ENCODE measurements around the gene UBA52.
"Not testable (repeated sequence)": the region's sequence is repeated elsewhere in the genome, so short reads cannot be mapped to it uniquely, and the experiment has no call there.

Gene UBA52

DNA sequence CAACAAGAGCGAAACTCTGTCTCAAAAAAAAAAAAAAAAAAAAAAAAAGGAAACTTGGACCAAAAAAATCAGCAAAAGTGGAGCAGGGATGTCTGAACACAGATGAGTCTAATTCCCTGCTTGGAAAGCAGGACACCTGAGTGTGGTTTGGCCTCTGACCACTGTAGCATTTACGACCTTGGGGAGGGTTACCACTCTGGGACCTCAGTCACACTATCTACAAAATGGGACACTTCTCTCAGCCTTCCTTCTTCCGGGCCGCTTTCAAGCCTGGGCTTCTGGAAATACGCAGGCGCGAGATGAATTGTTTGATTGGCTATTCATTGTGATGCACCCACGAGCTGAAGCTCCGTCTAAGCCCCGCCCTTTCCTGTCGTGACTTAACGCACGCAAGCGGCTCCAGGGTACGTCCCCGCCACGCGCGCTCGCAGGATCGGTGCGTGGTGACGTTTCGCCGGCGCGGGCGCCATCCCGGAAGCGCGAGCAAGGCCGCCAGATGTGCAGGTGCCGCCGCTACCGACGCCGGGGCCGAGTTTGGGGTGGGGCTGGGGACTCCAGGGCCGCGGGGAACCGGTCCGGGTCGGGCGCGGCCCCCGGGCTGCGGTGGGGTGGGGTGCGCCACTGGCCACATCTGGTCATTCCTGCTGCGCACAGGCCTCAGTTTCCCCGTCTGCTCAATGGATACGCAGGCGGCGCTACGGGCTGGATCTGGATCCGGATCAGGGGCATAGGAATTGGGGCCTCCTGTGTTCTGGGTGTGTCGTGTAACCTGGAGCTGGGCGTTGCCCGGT is 14.1 kb upstream of the UBA52 start, which contains the start of gene KXD1:
Gene KXD1, plus strand, starts transcription at position 460 of the 791 bp plus-strand sequence. CDS start 4,187 bp downstream, outside the sequence.
- peak; percentile 98 for DNase-seq

DNA sequence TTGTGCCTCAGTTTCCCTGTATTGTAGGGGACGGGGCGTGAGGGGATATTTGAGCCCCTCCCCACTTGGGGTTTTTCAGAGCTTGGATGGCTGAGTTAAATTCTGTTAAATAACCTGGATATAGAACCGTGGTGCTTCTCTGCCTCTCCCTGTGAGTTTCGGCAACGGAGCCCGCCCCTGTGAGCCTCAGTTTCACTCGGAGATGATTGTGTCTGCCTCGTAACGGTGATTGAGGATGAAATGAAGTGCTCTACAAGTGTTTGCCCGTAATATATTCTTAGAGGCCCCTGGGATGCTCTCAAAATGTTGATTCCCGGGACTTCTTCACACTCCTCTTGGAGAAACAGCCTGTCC is 13.5 kb upstream of the UBA52 start:
- peak; percentile 37 for DNase-seq

DNA sequence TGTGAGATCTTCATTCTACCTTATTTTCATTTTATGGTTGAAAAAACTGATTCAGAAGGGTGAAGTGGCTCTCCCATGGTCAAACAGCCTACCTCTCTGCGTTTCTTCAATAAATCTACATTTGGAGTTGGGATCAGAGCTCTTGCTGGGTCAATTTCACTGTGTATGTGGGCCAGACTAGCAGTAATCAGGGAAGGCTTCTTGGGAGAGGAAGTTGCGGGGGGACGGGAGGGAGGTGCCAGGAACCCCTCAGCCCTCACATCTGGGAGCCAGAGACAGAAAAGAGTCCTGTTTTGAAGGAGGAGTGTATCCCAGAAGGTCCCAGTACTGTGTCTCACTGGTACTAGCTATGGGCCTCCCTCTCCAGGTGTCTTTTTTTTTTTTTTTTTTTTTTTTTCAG is 13.1 kb upstream of the UBA52 start:
- DNase-seq: no peak

DNA sequence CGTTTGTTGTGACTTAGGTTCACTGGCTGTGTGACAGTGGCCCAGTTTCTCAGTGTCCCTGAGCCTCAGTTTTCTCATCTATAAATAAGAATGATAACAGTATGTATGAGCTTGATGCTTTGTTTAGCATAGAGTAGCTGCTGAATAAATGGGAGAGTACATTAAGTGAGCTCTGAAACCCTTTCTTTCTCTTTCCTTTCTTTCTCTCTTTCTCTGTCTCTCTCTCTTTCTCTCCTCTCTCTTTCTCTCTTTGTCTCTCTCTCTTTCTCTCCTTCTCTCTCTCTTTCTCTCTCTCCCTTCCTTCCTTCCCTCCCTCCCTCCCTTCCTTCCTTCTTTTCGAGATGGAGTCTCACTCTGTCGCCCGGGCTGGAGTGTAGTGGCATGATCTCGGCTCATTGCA is 12.0 kb upstream of the UBA52 start:
- DNase-seq: no peak

DNA sequence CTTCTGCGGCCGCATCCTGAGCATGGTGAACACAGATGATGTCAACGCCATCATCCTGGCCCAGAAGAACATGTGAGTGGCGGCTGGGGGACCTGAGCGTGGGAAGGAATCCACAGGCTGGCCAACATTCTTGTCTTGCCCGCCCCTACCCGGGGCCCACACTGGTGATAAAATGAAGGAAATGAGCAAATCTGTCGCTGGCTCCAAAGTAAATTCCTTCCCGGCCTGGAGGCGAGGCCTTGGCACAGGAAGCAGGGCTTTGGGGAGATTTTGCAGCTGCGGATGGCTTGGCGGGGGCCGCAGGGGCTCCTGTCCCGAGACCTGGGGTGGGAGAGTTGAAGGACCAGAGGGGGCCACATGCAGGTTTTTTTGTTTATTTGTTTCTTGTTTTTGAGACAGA is 9.6 kb upstream of the UBA52 start:
- DNase-seq: no peak

DNA sequence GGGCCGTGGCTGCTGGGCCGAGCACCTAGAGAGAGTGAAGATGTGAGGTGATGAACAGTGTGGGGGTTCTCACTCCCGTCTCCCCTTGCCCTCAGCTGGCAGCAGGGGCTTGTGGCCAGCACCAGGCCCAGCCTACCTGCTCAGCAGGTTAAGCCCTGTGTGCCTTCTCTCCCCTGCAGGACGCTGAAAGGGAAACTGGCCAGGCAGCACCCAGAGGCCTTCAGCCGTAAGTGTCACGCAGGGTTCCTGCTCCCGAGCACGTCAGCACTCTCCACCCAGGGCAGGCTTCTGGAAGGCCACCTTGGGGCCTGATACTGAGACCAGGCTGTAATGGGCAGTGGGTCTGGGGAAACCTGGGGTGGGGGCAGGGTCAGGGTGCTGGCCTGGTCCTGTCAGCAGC is 4.7 kb upstream of the UBA52 start:
- DNase-seq: no peak

DNA sequence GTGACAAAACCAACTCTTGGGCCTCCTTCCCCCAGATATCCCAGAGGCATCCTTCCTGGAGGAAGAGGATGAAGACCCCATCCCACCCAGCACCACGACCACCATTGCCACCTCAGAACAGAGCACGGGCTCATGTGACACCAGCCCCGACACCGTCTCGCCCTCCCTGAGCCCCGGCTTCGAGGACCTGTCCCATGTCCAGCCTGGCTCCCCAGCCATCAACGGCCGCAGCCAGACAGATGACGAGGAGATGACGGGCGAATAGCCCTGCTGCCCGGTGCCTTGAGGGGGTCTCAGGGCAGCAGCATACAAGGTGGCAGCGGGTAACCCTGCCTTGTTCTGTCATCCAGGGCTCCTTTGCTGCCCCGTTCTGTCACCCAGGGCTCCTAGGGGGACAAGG is 3.3 kb upstream of the UBA52 start:
- DNase-seq: no peak

DNA sequence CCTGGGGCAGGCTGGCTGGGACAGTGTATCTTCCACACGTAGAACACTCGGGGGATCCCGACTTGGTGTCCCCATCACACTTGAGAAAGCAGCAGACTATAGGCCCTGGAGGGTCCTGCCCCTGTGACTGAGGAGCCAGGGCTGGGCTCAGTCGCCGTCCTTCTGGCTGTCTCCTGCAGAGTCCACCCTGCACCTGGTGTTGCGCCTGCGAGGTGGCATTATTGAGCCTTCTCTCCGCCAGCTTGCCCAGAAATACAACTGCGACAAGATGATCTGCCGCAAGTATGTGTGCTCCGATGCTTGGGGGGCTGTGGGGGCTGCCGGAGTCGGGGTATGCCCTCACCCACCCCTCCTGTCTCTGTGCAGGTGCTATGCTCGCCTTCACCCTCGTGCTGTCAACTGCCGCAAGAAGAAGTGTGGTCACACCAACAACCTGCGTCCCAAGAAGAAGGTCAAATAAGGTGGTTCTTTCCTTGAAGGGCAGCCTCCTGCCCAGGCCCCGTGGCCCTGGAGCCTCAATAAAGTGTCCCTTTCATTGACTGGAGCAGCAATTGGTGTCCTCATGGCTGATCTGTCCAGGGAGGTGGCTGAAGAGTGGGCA is 3.1 kb downstream of the UBA52 start:
- DNase-seq: no peak

DNA sequence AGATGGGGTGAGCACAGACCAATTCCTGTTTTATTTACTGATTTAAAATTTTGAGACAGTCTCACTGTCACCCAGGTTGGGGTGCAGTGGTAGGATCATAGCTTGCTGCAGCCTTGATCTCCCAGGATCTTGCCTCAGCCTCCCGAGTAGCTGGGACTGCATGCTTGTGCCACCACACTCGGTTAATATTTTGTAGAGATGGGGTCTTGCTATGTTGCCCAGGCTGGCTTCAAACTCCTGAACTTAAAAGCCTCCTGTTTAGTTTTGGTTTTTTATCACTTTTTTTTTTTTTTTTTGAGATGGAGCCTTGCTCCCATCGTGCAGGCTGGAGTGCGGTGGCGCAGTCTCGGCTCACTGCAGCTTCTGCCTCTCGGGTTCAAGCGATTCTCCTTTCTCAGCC is 4.7 kb downstream of the UBA52 start:
- no peak for DNase-seq

DNA sequence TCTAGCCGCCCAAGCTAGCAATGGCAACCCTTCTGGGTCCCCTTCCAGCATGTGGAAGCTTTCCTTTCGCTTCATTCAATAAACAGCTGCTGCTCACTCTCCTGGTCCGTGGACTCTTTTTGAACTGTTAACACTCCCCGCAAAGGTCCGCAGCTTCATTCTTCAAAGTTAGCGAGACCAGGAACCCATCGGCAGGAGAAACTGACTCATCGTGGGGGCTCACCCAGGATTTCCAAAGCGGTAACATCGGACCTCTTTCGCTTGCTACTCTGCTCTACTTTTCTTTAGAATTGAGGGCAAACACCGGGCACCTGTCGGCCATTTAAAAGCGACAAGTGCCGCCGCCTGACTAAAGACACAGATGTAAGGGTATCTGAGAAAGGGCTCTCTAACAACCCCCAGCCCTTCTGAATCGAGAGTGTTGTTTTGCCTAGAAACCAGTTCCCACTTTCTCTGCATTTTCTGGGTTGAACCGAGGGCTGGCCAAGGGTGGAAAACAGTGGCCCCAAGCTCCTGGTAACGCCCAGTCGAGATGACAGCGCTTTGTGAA is 5.8 kb downstream of the UBA52 start:
- no peak for DNase-seq

DNA sequence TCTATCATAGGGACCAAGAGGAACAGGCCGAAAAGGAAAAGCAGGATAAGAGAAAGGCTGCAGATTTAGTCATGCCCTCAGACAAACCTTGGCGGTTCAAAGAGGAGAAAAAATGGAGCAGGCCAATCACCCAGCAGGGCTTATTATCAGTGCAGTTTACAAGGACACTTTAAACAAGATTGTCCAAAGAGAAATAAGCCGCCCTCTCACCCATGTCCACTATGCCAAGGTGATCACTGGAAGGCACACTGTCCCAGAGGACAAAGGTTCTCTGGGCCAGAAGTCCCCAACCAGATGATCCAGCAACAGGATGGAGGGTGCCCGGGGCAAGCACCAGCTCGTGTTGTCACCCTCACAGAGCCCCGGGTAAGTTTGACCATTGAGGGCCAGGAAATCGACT is 8.7 kb downstream of the UBA52 start:
- DNase-seq: no peak

DNA sequence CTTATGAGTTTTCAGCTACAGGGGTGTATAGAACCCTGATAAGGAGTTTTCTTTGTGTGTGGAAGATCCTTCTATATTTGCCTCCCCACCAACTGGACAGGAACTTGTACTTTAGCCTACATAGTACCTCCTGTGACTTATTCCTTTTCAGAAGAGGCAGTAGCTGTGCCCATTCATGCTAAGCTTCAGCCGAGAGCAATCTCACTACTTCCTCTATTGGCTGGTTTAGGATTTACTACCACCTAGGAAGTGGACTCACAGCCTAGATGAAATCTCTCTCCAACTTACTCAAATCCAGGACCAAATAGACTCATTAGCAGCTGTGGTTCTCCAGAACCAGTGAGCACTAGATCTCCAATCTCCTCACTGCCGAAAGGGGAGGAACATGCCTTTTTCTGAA is 14.6 kb downstream of the UBA52 start:
- peak; percentile 76 for DNase-seq

DNA sequence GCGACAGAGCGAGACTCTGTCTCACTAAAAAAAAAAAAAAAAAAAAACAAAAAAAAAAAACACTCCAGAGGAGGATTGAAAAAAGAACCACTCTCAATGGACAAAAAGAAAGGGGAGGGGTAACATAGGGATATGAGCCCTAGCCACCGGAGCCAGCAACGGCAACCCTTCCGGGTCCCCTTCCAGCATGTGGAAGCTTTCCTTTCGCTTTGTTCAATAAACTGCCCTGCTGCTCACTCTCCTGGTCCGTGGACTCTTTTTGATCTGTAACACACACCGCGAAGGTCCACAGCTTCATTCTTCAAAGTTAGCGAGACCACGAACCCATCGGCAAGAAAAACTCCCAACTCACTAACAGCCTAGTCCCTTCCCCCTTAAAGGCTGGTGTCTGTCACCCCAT is 15.9 kb downstream of the UBA52 start:
- DNase-seq: no peak

DNA sequence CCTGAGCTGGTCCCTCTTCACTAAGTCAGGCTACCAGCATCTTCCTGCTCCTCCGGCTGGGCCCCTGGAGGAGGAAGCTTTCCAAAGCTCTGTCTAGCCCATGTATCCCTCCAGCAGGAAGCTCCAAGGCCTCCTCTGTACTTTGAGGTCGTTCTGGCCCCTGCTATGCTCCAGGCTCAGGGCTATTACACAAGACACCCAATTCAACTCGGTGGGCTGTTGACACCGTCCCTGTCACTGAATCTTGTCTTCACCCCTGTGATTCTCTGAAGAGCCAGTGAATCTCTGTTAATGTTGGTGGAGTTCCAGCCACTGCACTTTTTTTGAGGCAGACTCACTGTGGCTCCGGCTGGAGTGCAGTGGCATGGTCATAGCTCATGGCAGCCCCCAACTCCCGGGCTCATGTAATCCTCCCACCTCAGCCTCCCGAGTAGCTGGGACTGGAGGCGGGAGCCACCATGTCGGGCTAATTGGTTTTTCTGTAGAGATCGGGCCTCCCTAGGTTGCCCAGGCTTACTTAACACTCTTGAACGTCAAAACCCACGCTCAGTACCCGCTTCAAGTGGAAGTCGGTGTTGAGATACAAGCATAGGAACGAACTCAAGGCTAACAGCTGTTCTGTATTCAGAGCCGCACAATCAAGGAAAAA is 16.4 kb downstream of the UBA52 start:
- DNase-seq: no peak

DNA sequence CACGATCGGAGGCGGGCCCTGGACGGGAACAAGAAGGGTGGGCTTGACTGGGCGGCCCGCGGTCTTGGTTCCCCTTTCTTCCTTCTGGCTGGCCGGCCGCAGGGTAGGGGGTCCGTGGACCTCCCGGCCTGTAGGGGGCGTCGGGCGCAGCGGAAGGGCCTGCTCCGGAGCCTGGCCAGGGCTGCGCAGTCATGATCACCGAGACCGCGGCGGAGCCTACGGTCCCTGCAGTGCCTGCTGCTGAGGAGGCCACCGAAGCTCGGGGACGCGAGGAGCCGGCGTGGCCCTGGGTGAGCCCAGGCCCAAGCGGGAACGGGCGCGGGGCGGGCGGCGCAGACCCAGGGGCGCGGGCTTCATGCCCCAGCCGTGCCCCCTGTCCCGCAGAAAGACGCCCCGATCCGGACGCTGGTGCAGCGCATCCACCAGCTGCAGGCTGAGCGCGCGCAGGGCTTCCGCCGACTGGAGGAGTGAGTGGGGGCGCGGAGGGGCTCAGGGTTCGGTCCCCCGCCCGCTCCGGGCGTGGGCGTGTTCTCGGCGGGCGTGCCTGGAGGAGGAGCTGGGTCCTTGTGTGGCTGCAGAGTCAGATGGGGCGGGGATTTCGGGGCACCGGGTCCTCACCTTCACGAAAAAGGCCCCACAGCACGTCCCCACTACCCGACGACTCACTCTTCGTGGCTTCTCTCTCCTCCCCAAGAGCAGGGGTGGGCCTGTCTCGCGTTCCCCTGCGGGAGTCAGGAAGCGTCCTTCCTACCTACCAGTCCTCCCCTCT is 17.1 kb downstream of the UBA52 start, which contains the start of gene REX1BD:
Gene REX1BD, plus strand, starts transcription at position 188 of the 769 bp plus-strand sequence. Its CDS starts 4 bp downstream, at position 192.
- DNase-seq: peak; percentile 95

DNA sequence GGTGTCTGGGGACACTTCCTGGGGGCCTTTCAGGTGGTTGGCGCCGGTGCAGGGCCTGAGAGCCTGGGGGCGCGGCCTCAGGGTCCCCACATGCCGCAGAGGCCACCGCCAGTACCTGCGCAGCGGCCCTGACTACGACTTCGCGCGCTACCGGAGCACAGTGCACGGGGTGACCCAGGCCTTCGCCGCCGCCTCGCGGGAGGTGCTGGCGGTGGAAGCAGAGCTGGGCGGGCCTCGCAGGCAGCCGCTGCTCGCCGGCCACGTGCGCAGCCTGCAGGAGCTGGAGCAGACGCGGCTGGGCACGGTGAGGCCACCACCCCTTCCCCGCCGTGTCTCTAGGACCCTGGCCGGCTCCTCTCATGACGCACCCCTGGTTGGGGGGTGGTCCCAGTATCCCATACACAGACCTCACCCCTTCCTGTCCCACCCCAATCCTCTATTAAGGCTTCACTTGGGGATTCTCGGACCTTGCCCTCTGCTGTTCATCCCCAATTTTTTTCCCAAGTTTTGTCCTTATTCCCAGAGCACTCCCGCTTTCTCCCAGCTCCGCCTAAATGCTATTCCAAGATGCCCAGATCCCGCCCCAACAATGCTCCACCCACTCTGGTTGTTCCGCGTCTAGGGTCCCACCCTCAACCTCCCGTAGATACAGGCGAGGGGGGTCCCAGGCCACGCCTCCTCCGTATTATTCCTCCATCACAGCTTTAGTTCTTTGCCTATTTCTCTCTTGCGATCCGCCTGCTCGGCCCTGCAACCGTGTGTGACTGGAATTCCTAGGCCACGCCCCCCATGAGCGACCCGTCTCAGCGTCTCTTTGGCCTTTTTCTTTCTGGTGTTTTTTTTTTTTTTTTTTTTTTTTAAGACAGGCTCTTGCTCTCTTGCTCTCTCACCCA is 18.0 kb downstream of the UBA52 start:
- DNase-seq: peak; percentile 76

DNA sequence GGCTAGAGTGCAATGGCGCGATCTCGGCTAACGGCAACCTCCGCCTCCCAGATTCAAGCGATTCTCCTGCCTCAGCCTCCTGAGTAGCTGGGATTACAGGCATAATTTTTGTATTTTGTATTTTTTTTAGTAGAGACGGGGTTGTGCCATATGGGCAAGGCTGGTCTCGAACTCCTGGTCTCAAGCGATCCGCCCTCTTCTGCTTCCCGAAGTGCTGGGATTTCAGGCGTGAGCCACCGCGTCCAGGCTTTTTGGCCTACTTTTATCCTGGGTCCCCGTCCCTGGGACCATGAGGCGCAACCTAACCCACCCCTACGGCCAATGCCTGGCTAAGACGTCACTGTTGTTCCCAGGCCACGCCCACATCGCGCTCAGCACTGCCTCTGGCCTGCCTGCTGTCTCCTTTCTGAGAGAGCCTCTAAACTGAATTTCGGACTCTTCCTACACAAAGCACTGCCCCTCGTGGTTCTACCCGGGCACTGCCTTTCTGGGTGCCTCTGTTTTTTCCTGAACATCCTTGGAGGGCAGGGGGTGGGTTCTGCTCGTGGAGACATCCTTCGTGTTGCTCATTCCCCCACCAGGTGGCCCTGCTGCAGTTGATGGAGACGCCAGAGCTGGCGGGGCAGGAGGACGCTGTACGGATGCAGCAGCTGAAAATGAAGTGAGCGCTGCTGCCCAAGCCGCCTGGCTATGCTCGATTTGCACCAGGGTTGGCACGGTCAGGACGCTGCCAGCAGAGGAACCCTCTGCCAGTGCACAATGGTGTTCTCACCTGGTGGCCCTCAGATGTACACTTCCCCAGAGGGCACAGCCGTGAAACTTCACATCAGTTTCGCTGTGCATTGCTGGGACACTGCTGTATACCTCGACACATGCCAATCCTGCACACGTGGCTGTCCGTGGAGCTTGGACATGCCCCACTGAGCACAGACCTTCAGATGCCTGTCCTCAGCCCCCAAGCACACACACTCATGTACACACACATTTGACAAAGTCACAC is 18.9 kb downstream of the UBA52 start:
- DNase-seq: no peak

DNA sequence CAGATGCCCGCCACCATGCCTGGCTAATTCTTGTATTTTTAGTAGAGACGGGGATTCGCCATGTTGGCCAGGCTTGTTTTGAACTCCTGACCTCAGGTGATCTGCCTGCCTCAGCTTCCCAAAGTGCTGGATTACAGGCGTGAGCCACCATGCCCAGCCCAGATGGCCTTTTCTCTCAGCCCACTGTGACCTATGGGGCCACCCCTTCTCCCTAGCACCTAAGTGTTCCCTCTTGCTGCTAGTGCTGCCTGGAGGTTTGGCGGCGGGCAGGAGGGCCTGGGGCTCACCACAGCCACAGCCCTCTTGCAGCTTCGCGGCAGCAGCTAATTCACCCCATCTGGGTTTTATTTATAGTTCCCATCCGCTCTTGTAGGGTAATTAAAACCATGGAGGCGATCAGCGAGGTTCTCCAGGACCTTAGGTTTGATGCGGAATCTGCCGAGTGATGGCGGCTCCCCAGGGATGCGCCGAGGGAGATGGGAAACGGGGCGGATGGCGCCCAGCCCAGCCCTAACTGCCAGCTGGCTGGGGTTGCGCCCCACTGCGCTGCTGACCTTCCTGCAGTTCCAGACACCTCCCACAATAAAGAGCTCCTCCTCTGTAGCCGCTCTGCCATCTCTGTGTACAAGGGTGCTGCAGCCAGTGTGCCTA is 20.2 kb downstream of the UBA52 start:
- DNase-seq: no peak

DNA sequence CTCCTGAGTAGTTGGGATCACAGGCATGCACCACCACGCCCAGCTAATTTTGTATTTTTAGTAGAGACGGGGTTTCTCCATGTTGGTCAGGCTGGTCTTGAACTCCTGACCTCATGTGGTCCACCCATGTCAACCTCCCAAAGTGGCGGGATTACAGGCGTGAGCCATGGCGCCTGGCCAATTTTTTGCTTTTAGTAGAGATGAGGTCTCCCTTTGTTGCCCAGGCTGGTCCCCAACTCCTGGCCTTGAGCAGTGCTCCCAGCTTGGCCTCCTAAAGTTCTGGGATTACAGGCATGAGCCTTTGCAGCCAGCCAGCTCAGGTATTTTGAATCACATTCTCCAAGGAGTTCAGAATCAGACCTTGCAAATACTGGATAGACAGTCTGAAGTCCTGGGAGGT is 21.1 kb downstream of the UBA52 start:
- DNase-seq: not testable (repeated sequence)
